K562 (cell line): ENCODE results near the gene MDN1. TPM values are rescaled to one million over a fixed set of nuclear protein-coding genes. Genes with fewer than 3 reads are reported as not detected.
A peak's percentile ranks its signal among the peaks of the same experiment; 100 is the strongest.

Experiments
- ATAC-seq: fragments of 200-7000 bp; cut with Tn5 transposase; 3 replicates; pipeline ENCODE4 v1.9.1; 2020; ENCODE audit warnings: moderate library complexity
- BruUV-seq: library from RNA; stranded (reverse); fragments of 400-500 nt; replicated peaks from 2 replicates; lab custom pipeline; 2021; lab: Mats Ljungman, UMichigan
- CTCF ChIA-PET: fragments of 300-600 bp; formaldehyde crosslinking; extraction: SDS; loops from one replicate; lab custom pipeline; 2021; ENCODE audit warnings: low intra/inter-chr PET ratio; lab: Yijun Ruan, JAX
- POLR2A ChIA-PET: fragments of 300-600, 350-650 bp; sonication (Branson Sonifier 250); formaldehyde crosslinking; extraction: SDS; loops from one replicate; lab custom pipeline; 2021; ENCODE audit warnings: antibody characterized with exemption, inconsistent platforms; lab: Yijun Ruan, JAX
- DNase-seq, 4 experiments: peaks; one replicate each; pipeline versions ENCODE4 v3.0.0 to v3.0.0-alpha.2; 2011 to 2018; ENCODE audit warnings: low spot score in 3 of 4, mixed read lengths in 3 of 4; ENCODE audit errors: extremely low read depth in 1 of 4
- FAIRE-seq: peaks from 2 replicates; lab custom pipeline; 2011; peaks lifted over from hg19 to GRCh38; lab: Jason Lieb, UNC
- H2AFZ ChIP-seq: 2 replicates; pipeline ENCODE4 v1.6.0; 2011; ENCODE audit warnings: low read depth, low read length, control low read depth, inconsistent platforms
- H3K27ac ChIP-seq: fragments of 200-600 bp; 3 replicates; pipeline ENCODE4 v1.8.0; 2011; ENCODE audit warnings: low read depth, mild to moderate bottlenecking, control low read depth, inconsistent platforms, low read length, moderate library complexity, mixed read lengths; ENCODE audit errors: extremely low read depth
- H3K27me3 ChIP-seq, 2 experiments: fragments of 300-600 bp in 1 of 2; 2 replicates in 1 of 2; 3 replicates in 1 of 2; pipeline versions ENCODE4 v1.6.0 to v1.8.0; 2011; ENCODE audit warnings: inconsistent platforms in 2 of 2, low read length in 2 of 2, mild to moderate bottlenecking in 1 of 2, mixed read lengths in 1 of 2, moderate library complexity in 1 of 2; ENCODE audit not compliant: control insufficient read depth in 2 of 2, insufficient read depth in 2 of 2
- H3K36me3 ChIP-seq: fragments of 300-600 bp; 3 replicates; pipeline ENCODE4 v1.8.0; 2011; ENCODE audit warnings: mild to moderate bottlenecking, low read length, inconsistent platforms; ENCODE audit not compliant: control insufficient read depth, insufficient read depth
- H3K4me1 ChIP-seq, 2 experiments: fragments of 200-600 bp in 1 of 2; replicated peaks in 1 of 2; 2 replicates in 1 of 2; 3 replicates in 1 of 2; pipeline versions ENCODE4 v1.5.1 to v1.8.0; 2011; ENCODE audit warnings: inconsistent platforms in 2 of 2, low read length in 2 of 2, mild to moderate bottlenecking in 1 of 2, mixed read lengths in 1 of 2, moderate library complexity in 1 of 2; ENCODE audit not compliant: control insufficient read depth in 2 of 2, insufficient read depth in 2 of 2
- H3K4me2 ChIP-seq: 2 replicates; pipeline ENCODE4 v1.6.1; 2011; ENCODE audit warnings: low read length, control low read depth, inconsistent platforms, mixed read lengths; ENCODE audit not compliant: insufficient read depth
- H3K4me3 ChIP-seq: fragments of 200-600 bp; sonication (generic), shearing (Covaris generic); 2 replicates; pipeline ENCODE4 v1.5.1; 2016; ENCODE audit warnings: control low read depth, inconsistent platforms
- H3K79me2 ChIP-seq: fragments of 200-600 bp; 3 replicates; pipeline ENCODE4 v1.8.0; 2011; ENCODE audit warnings: low read length, inconsistent platforms; ENCODE audit not compliant: control insufficient read depth, insufficient read depth
- H3K9ac ChIP-seq, 2 experiments: 2 replicates each; pipeline versions ENCODE4 v1.6.0 to v1.6.1; 2011; ENCODE audit warnings: low read depth in 2 of 2, low read length in 2 of 2, control low read depth in 1 of 2, inconsistent platforms in 1 of 2, mild to moderate bottlenecking in 1 of 2, mixed read lengths in 1 of 2; ENCODE audit not compliant: insufficient read depth in 1 of 2
- H3K9me1 ChIP-seq: one replicate; pipeline ENCODE4 v1.6.0; 2011; ENCODE audit warnings: inconsistent platforms, mild to moderate bottlenecking, low read length, moderate library complexity; ENCODE audit not compliant: control insufficient read depth, insufficient read depth
- H3K9me3 ChIP-seq: replicated peaks from 2 replicates; pipeline ENCODE4 v1.5.1; 2011; ENCODE audit warnings: low read depth, low read length, inconsistent platforms; ENCODE audit not compliant: control insufficient read depth, insufficient read depth
- H4K20me1 ChIP-seq: replicated peaks from 2 replicates; pipeline ENCODE4 v1.6.1; 2011; ENCODE audit warnings: low read length, inconsistent platforms, mixed read lengths; ENCODE audit not compliant: control insufficient read depth, insufficient read depth
- FOXA3 ChIP-seq, 2 experiments: fragments of 450-650 bp in 1 of 2; sonication (generic) in 1 of 2; formaldehyde crosslinking; IDR thresholded peaks in 1 of 2; conservative IDR thresholded peaks in 1 of 2; 2 replicates each; pipeline versions ENCODE4 v1.4.0 to v1.8.0; 2020 to 2022; ENCODE audit warnings: mild to moderate bottlenecking in 2 of 2, missing genetic modification reagents in 1 of 2
- KDM2B ChIP-seq: fragments of 250-450 bp; sonication (Bioruptor Pico); IDR thresholded peaks from 2 replicates; pipeline ENCODE4 v1.8.0; 2021; ENCODE audit warnings: mild to moderate bottlenecking, moderate library complexity
- MTA2 ChIP-seq: fragments of 450-650 bp; IDR thresholded peaks from 2 replicates; pipeline ENCODE4 v1.6.1; 2016; ENCODE audit warnings: low read depth
- NCOA6 ChIP-seq: fragments of 450-650 bp; IDR thresholded peaks from 2 replicates; pipeline ENCODE4 v1.6.1; 2017; ENCODE audit warnings: mild to moderate bottlenecking
- NELFE ChIP-seq: IDR thresholded peaks from 2 replicates; pipeline ENCODE4 v1.6.1; 2011; ENCODE audit warnings: mild to moderate bottlenecking; ENCODE audit not compliant: insufficient read depth, insufficient read length
- NFYB ChIP-seq: IDR thresholded peaks from 2 replicates; pipeline ENCODE4 v1.6.1; 2011; ENCODE audit warnings: mild to moderate bottlenecking, moderate library complexity; ENCODE audit not compliant: insufficient read length; ENCODE audit errors: extremely low read depth
- RNF2 ChIP-seq: sonication (generic); IDR thresholded peaks from 2 replicates; pipeline ENCODE4 v1.6.1; 2016
- SAP30 ChIP-seq: fragments of 200-600 bp; sonication (generic); IDR thresholded peaks from 2 replicates; pipeline ENCODE4 v1.6.1; 2012; ENCODE audit warnings: borderline replicate concordance, low read depth, mild to moderate bottlenecking, moderate library complexity, low read length, control low read depth, inconsistent platforms; ENCODE audit not compliant: insufficient read depth, poor library complexity, severe bottlenecking
- SLC30A9 ChIP-seq: fragments of 250-450 bp; sonication (Bioruptor Pico); IDR thresholded peaks from 2 replicates; pipeline ENCODE4 v1.8.0; 2022; ENCODE audit warnings: mild to moderate bottlenecking, moderate library complexity
- SREBF1 ChIP-seq: fragments of 150-350 bp; IDR thresholded peaks from 2 replicates; pipeline ENCODE4 v1.6.1; 2014; ENCODE audit warnings: antibody characterized with exemption, low read depth, low read length, borderline replicate concordance
- STAT5B ChIP-seq: fragments of 250-450 bp; sonication (Bioruptor Pico); IDR thresholded peaks from 2 replicates; pipeline ENCODE4 v1.8.0; 2021; ENCODE audit warnings: mild to moderate bottlenecking, inconsistent platforms
- ZNF253 ChIP-seq: fragments of 250-450 bp; sonication (Bioruptor Pico); conservative IDR thresholded peaks from 2 replicates; pipeline ENCODE4 v1.6.1; 2021; ENCODE audit warnings: mild to moderate bottlenecking
- ZNF311 ChIP-seq: fragments of 250-450 bp; sonication (Bioruptor Pico); IDR thresholded peaks from 2 replicates; pipeline ENCODE4 v1.4.0; 2020; ENCODE audit warnings: mild to moderate bottlenecking, moderate library complexity
- WGBS: fragments of 100-300 bp; shearing (Covaris generic); methylation state at CpG from one replicate; pipeline ENCODE4 v1.1.6; 2016; ENCODE audit warnings: low coverage, mixed read lengths; ENCODE audit not compliant: insufficient coverage; ENCODE audit errors: missing lambda C conversion rate; 5-methylcytosine and 5-hydroxymethylcytosine counted together
- in situ Hi-C: fragments of 300-500 bp; cut with MboI; formaldehyde crosslinking; loops from 4 replicates; pipeline ENCODE4 v1.15.0; 2018; ENCODE audit warnings: inconsistent platforms, mixed read lengths
- intact Hi-C: fragments of 100-400 bp; cut with micrococcal nuclease; formaldehyde crosslinking; loops from 2 replicates; pipeline ENCODE4 v1.14.2; 2022
- polyA plus RNA-seq, 8 experiments: library from polyadenylated mRNA; depleted of rRNA in 4 of 8; stranded (reverse) in 5 of 8; unstranded in 3 of 8; fragments of >200 nt; fragmentation: Nextera tagmentation in 2 of 8; fragmentation: Illumina TruSeq in 1 of 8; extraction: Ambion mirVana in 2 of 8; extraction: Trizol in 1 of 8; gene quantifications; 2 replicates each; pipeline versions ENCODE4 v1.2.1 to v1.2.3, GENCODE V29; 2011 to 2014; ENCODE audit warnings: inconsistent platforms in 1 of 8, missing spikeins in 1 of 8
- total RNA-seq, 7 experiments: library from RNA; depleted of rRNA in 6 of 7; stranded (reverse); fragments of >200 nt in 6 of 7; fragmentation: Illumina TruSeq in 2 of 7; extraction: Trizol in 2 of 7; gene quantifications; 2 replicates each; pipeline versions ENCODE4 v1.2.1 to v1.2.3, GENCODE V29; 2011 to 2021; ENCODE audit warnings: low replicate concordance in 1 of 7
- TF ChIP-seq, protein P1 (sequence below): sonication (generic); formaldehyde crosslinking; IDR thresholded peaks from 2 replicates; pipeline ENCODE4 v1.8.0; 2022; ENCODE audit warnings: mild to moderate bottlenecking, low read depth, missing genetic modification reagents

Gene MDN1
- total and polyA plus RNA-seq, 9 of the 15 experiments (the other 6 are each of a cell fraction or from before 2014, with no cell fraction given): 25.6 to 93.6 (median 43.0) TPM

DNA sequence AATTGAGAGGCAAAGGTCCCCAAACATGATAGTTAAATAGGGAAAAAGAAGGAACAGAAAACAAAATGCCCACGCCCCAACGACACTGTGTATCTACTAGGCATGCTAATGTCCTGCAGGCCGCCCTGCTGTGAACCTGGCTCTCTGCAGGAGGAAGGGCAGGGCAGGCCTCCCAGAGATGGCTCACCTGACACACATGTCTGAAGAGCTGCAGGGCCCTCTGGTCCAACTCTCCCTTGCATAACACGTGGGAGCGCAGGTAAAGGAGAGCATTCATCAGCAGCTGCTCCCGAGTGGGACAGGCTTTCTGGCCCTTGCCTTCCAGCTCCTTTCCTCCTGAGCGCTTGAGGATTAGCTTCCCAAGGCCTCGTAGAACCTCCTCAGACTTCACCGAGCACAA is 127.3 kb downstream of the MDN1 start:
- WGBS: 96% methylated on average over 9 of the region's 9 CpGs
- no peak for FAIRE-seq
- no peak for ATAC-seq

DNA sequence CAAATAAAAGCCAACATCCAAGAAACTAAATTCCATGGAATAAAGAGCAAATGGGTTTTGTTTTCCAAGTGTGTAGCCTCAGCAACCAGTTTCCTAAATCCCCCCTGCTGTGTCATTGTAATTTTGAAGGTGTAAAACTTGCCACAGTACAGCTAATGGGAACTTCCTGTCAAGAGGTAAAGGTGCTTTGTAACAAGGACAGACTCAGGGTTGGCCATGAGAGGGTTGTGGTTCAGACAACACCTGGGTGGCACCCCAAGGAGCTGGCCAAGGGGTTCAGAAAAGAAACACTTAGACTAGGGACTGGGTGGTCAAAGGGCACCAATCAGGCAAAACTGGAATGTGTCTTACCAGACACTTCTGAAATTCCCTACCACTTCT is 128.7 kb downstream of the MDN1 start:
- ATAC-seq (no peak), FAIRE-seq (no peak), DNase-seq (no peak)
- Histone ChIP-seq H3K36me3 (peaks cover 100% of the 10 kb centered on the region), H3K27ac (no peak overlapping the region), H3K4me2 (no peak overlapping the region), H3K4me3 (no peak overlapping the region), H3K9me1 (no peaks in the 10 kb centered on the region), H4K20me1 (no peaks in the 10 kb centered on the region), H2AFZ (no peak overlapping the region), H3K27me3 (no peaks in the 10 kb centered on the region), H3K9me3 (no peaks in the 10 kb centered on the region), H3K9ac (no peak overlapping the region), H3K4me1 (0 out of 5 replicates have a peak, but pooled peaks cover 0 to 2% of the 10 kb centered on the region in 2 experiments), H3K79me2 (no peaks in the 10 kb centered on the region)
- ChIA-PET POLR2A (interaction anchor here (0.7 kb wide), 1 partner anchor 550 kb away, joined by 3 read pairs; no protein-coding TSS in a partner anchor), CTCF (no interaction called here)
- in situ Hi-C loops: no loop called here
- no TSS peak for BruUV-seq
- intact Hi-C loops: no loop called here
- TF ChIP-seq ZNF311 (no peak), ZNF253 (CRISPR knock-in tag) (no peak), FOXA3 (CRISPR knock-in tag; conservative IDR thresholded peaks at IDR 0.05 in 1 of 2, IDR thresholded peaks at IDR 0.05 in 1 of 2) (no peak), STAT5B (CRISPR knock-in tag) (no peak), SAP30 (no peak), NELFE (no peak), KDM2B (CRISPR knock-in tag) (no peak), NCOA6 (no peak), MTA2 (no peak)
- TF ChIP-seq, protein P1, sequence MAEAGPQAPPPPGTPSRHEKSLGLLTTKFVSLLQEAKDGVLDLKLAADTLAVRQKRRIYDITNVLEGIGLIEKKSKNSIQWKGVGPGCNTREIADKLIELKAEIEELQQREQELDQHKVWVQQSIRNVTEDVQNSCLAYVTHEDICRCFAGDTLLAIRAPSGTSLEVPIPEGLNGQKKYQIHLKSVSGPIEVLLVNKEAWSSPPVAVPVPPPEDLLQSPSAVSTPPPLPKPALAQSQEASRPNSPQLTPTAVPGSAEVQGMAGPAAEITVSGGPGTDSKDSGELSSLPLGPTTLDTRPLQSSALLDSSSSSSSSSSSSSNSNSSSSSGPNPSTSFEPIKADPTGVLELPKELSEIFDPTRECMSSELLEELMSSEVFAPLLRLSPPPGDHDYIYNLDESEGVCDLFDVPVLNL (CRISPR knock-in tag): no peak

More for the DNA sequence above, 127.3 kb downstream of the MDN1 start:
- no TSS peak for BruUV-seq
- 0 out of 4 replicates have a peak overlapping the region, but pooled peaks of 1 of the 2 experiments have one; percentile 55 for H3K9ac ChIP-seq
- no peak overlapping the region for H2AFZ ChIP-seq
- POLR2A ChIA-PET: interaction anchor here (0.6 to 0.8 kb wide), 2 partner anchors 19 to 77 kb away, joined by 3 read pairs; no protein-coding TSS in a partner anchor
- H4K20me1 ChIP-seq: no peaks in the 10 kb centered on the region
- peaks cover 99% of the 10 kb centered on the region for H3K36me3 ChIP-seq
- no peak for DNase-seq
- no peaks in the 10 kb centered on the region for H3K79me2 ChIP-seq
- H3K27ac ChIP-seq: no peak overlapping the region
- no peaks in the 10 kb centered on the region for H3K9me3 ChIP-seq
- in situ Hi-C loops: no loop called here
- intact Hi-C loops: no loop called here
- TF ChIP-seq NFYB (no peak), SLC30A9 (CRISPR knock-in tag) (no peak), SREBF1 (no peak), RNF2 (no peak)
- H3K4me3 ChIP-seq: no peak overlapping the region
- H3K4me2 ChIP-seq: no peak overlapping the region
- H3K27me3 ChIP-seq: no peaks in the 10 kb centered on the region
- CTCF ChIA-PET: no interaction called here
- H3K9me1 ChIP-seq: no peaks in the 10 kb centered on the region
- 0 out of 5 replicates have a peak, but pooled peaks cover 0 to 2% of the 10 kb centered on the region in 2 experiments for H3K4me1 ChIP-seq
